ENCODE data around the gene TGFBR3L. TPM values are rescaled to one million over a fixed set of nuclear protein-coding genes. Genes with fewer than 3 reads are reported as not detected.

Gene TGFBR3L
- total and polyA plus RNA-seq, 10 of the 15 experiments (the other 5 are each of a cell fraction or from before 2014, with no cell fraction given), result 0.20 to 0.23 TPM; not detected in 8

GRCh38 chr19:7879111-7879807 is 35.4 kb upstream of the TGFBR3L start (continued):
- no peak for TF ChIP-seq WRNIP1 (IDR thresholded peaks at IDR 0.05; ENCODE audit: borderline replicate concordance, low read depth, low read length)
- TF ChIP-seq, protein P1, sequence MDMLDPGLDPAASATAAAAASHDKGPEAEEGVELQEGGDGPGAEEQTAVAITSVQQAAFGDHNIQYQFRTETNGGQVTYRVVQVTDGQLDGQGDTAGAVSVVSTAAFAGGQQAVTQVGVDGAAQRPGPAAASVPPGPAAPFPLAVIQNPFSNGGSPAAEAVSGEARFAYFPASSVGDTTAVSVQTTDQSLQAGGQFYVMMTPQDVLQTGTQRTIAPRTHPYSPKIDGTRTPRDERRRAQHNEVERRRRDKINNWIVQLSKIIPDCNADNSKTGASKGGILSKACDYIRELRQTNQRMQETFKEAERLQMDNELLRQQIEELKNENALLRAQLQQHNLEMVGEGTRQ (IDR thresholded peaks at IDR 0.05; ENCODE audit: borderline replicate concordance, low read depth, low read length), result no peak
- TF ChIP-seq SREBF1 (IDR thresholded peaks at IDR 0.05; ENCODE audit: low read length), result no peak
- TF ChIP-seq PAX5 (IDR thresholded peaks at IDR 0.05; ENCODE audit: borderline replicate concordance, low read depth, low read length), result no peak
- no peak for TF ChIP-seq BMI1 (IDR thresholded peaks at IDR 0.05; ENCODE audit: borderline replicate concordance)
- no peak for TF ChIP-seq MYB (IDR thresholded peaks at IDR 0.05; ENCODE audit: borderline replicate concordance, low read depth, low read length)
- TF ChIP-seq CTCF (IDR thresholded peaks at IDR 0.05 in 2 of 3, conservative IDR thresholded peaks at IDR 0.05 in 1 of 3; ENCODE audit: control insufficient read depth in 2 of 3, extremely low read depth in 1 of 3, insufficient read depth in 1 of 3, low read depth in 3 of 3, low read length in 3 of 3), result no peak
- no peak for TF ChIP-seq CUX1 (IDR thresholded peaks at IDR 0.05; ENCODE audit: insufficient replicate concordance, low read depth, low read length)

Data from GM12878 (cell line).